Parathyroid adenoma (tissue), 2 donors: ENCODE results near the gene KIF26B.

Source experiments
- H2AFZ ChIP-seq: fragments of 300-600 bp; sonication (generic); one replicate; pipeline ENCODE4 v1.7.0; 2017; ENCODE audit warnings: antibody characterized with exemption, mild to moderate bottlenecking
- H3K27ac ChIP-seq: fragments of 300-600 bp; sonication (generic); one replicate; pipeline ENCODE4 v1.7.0; 2017
- H3K27me3 ChIP-seq: fragments of 300-600 bp; sonication (generic); one replicate; pipeline ENCODE4 v1.7.0; 2017; ENCODE audit warnings: low read length; ENCODE audit not compliant: control insufficient read depth, insufficient read depth
- H3K36me3 ChIP-seq: fragments of 300-600 bp; sonication (generic); one replicate; pipeline ENCODE4 v1.7.0; 2017; ENCODE audit warnings: low read length; ENCODE audit not compliant: control insufficient read depth, insufficient read depth
- H3K4me1 ChIP-seq: fragments of 300-600 bp; sonication (generic); one replicate; pipeline ENCODE4 v1.7.0; 2017; ENCODE audit warnings: control low read depth
- H3K4me2 ChIP-seq: fragments of 300-600 bp; sonication (generic); one replicate; pipeline ENCODE4 v1.7.0; 2017; ENCODE audit warnings: low read length
- H3K4me3 ChIP-seq: fragments of 300-600 bp; sonication (generic); one replicate; pipeline ENCODE4 v1.7.0; 2017; ENCODE audit warnings: low read depth, low read length
- H3K79me2 ChIP-seq: fragments of 300-600 bp; sonication (generic); one replicate; pipeline ENCODE4 v1.7.0; 2017; ENCODE audit warnings: control low read depth
- H3K9ac ChIP-seq: fragments of 300-600 bp; sonication (generic); one replicate; pipeline ENCODE4 v1.7.0; 2017; ENCODE audit warnings: mild to moderate bottlenecking
- H3K9me3 ChIP-seq: fragments of 300-600 bp; sonication (generic); one replicate; pipeline ENCODE4 v1.7.0; 2017; ENCODE audit warnings: low read length; ENCODE audit not compliant: control insufficient read depth
- CTCF ChIP-seq: fragments of 300-600 bp; sonication (generic); IDR thresholded peaks from one replicate; pipeline ENCODE4 v1.7.0; 2017; ENCODE audit warnings: antibody characterized with exemption, mild to moderate bottlenecking
- donor health status: primary hyperparathyroidism.

KIF26B gene

GRCh38 chr1:245263529-245264095 is 108.8 kb downstream of the KIF26B start:
- H3K27ac ChIP-seq, result no peak overlapping the region
- H3K4me1 ChIP-seq, result no peaks in the 10 kb centered on the region
- no peaks in the 10 kb centered on the region for H3K27me3 ChIP-seq
- no peaks in the 10 kb centered on the region for H3K79me2 ChIP-seq
- no peak overlapping the region for H3K9ac ChIP-seq
- no peak overlapping the region for H3K4me2 ChIP-seq
- H3K36me3 ChIP-seq, result no peaks in the 10 kb centered on the region
- H2AFZ ChIP-seq, result no peak overlapping the region
- no peak overlapping the region for H3K4me3 ChIP-seq
- no peaks in the 10 kb centered on the region for H3K9me3 ChIP-seq
- no peak for TF ChIP-seq CTCF

GRCh38 chr1:245264226-245264625 is 109.4 kb downstream of the KIF26B start:
- H2AFZ ChIP-seq, result no peak overlapping the region
- no peaks in the 10 kb centered on the region for H3K27me3 ChIP-seq
- H3K36me3 ChIP-seq, result no peaks in the 10 kb centered on the region
- TF ChIP-seq CTCF, result no peak
- no peak overlapping the region for H3K27ac ChIP-seq
- no peak overlapping the region for H3K4me2 ChIP-seq
- no peaks in the 10 kb centered on the region for H3K4me1 ChIP-seq
- no peaks in the 10 kb centered on the region for H3K79me2 ChIP-seq
- no peak overlapping the region for H3K9ac ChIP-seq
- no peak overlapping the region for H3K4me3 ChIP-seq
- H3K9me3 ChIP-seq, result no peaks in the 10 kb centered on the region

GRCh38 chr1:245266105-245266504 is 111.3 kb downstream of the KIF26B start:
- Histone ChIP-seq H3K27ac (no peak overlapping the region), H3K9ac (no peak overlapping the region), H2AFZ (no peak overlapping the region), H3K9me3 (no peaks in the 10 kb centered on the region), H3K4me1 (no peaks in the 10 kb centered on the region), H3K36me3 (no peaks in the 10 kb centered on the region), H3K27me3 (no peaks in the 10 kb centered on the region), H3K4me2 (no peak overlapping the region), H3K4me3 (no peak overlapping the region), H3K79me2 (no peaks in the 10 kb centered on the region)
- TF ChIP-seq CTCF, result no peak

GRCh38 chr1:245270063-245270462 is 115.3 kb downstream of the KIF26B start:
- Histone ChIP-seq H3K9ac (no peak overlapping the region), H3K4me3 (no peak overlapping the region), H3K9me3 (no peaks in the 10 kb centered on the region), H2AFZ (no peak overlapping the region), H3K27ac (no peak overlapping the region), H3K27me3 (no peaks in the 10 kb centered on the region), H3K79me2 (no peaks in the 10 kb centered on the region), H3K4me1 (no peaks in the 10 kb centered on the region), H3K36me3 (no peaks in the 10 kb centered on the region), H3K4me2 (no peak overlapping the region)
- TF ChIP-seq CTCF, result no peak

GRCh38 chr1:245270972-245271371 is 116.2 kb downstream of the KIF26B start:
- Histone ChIP-seq H3K27ac (no peak overlapping the region), H2AFZ (no peak overlapping the region), H3K79me2 (no peaks in the 10 kb centered on the region), H3K36me3 (no peaks in the 10 kb centered on the region), H3K27me3 (no peaks in the 10 kb centered on the region), H3K9me3 (no peaks in the 10 kb centered on the region), H3K9ac (no peak overlapping the region), H3K4me2 (no peak overlapping the region), H3K4me3 (no peak overlapping the region), H3K4me1 (no peaks in the 10 kb centered on the region)
- no peak for TF ChIP-seq CTCF
